ENCODE results near the gene ALKBH4.
A peak's percentile ranks its signal among the peaks of the same experiment; 100 is the strongest.
"Not testable (repeated sequence)": the region's sequence is repeated elsewhere in the genome, so short reads cannot be mapped to it uniquely, and the experiment has no call there.

Gene ALKBH4, protein sequence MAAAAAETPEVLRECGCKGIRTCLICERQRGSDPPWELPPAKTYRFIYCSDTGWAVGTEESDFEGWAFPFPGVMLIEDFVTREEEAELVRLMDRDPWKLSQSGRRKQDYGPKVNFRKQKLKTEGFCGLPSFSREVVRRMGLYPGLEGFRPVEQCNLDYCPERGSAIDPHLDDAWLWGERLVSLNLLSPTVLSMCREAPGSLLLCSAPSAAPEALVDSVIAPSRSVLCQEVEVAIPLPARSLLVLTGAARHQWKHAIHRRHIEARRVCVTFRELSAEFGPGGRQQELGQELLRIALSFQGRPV

GRCh38 chr7:102464577-102465280 is at the start of gene ALKBH4, which contains the start of gene LRWD1:
Gene ALKBH4, minus strand, starts transcription at chr7:102464863. Its CDS starts 27 bp downstream, at chr7:102464836.
Gene LRWD1, plus strand, starts transcription at chr7:102464984. Its CDS starts 97 bp downstream, at chr7:102465081.
- no peak for TF ChIP-seq CTCF (IDR thresholded peaks at IDR 0.05; ENCODE audit: extremely low read depth, missing control alignments)
- DNase-seq (ENCODE audit: low spot score) = peak; percentile 100

DNA sequence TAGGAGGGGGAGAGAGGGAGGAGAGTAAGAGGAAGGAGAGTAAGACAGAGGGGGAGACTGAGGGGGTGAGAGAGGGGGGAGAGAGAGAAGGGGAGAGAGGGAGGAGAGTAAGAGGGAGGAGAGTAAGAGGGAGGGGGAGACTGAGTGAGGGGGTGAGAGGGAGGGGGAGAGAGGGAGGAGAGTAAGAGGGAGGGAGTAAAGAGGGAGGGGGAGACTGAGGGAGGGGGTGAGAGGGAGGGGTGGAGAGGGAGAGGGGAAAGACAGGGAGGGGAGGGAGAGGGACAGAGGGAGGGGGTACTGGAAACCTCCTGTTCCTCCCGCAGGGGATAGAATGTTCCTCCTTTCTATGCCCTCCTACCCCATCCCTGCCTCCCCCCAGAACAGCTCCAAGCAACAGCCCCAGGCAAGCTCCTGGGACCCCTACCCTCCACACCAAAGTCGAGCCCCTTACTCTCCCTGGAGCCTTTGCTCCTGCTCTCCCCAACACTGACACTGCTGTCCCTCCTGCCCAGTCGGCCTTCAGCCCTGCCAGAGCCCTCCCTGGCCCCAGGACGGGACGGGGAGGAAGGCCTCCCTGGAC is 48.1 kb upstream of the ALKBH4 start:
- not testable (repeated sequence) for DNase-seq (ENCODE audit: low spot score)

GRCh38 chr7:102511860-102512522 is 47.3 kb upstream of the ALKBH4 start:
- DNase-seq (ENCODE audit: low spot score) = not testable (repeated sequence)

- DNase-seq (ENCODE audit: low spot score) = not testable (repeated sequence)
Measured at GRCh38 chr7:102510575-102510974, 45.9 kb upstream of the ALKBH4 start.

GRCh38 chr7:102507410-102508088 is 42.9 kb upstream of the ALKBH4 start:
- DNase-seq (ENCODE audit: low spot score) = not testable (repeated sequence)

- not testable (repeated sequence) for DNase-seq (ENCODE audit: low spot score)
Measured at GRCh38 chr7:102505298-102506185, 40.9 kb upstream of the ALKBH4 start.

DNA sequence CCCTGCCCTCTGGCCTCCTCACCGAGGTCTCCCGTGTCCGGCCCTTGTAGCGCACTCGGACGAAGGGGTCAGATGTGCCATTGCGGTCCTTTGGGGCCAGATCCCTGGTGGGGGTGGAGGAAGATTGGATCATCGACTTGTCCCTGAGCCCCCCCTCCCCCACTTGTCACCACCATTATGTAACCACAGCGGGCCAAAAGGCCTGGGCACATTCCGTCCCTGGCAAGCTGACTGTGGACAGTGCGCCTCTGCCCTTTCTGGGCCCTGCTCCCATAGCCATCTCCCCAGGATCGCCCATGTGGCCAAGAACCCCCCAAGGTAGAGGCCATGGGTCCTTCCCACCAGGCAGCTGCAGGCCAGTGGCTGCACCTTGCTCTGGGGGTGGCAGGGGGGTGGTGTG is 38.5 kb upstream of the ALKBH4 start:
- not testable (repeated sequence) for DNase-seq (ENCODE audit: low spot score)

DNA sequence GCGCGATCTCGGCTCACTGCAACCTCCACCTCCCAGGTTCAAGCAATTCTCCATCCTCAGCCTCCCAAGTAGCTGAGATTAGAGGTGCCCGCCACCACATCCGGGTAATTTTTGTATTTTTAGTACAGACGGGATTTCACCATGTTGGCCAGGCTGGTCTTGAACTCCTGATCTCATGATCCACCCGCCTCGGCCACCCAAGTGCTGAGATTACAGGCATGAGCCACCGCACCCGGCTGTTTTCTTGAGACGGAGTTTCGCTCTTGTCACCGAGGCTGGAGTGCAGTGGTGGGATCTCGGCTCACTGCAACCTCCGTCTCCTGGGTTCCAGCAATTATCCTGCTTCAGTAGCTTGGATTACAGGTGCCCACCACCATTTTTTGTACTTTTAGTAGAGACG is 33.7 kb upstream of the ALKBH4 start:
- DNase-seq (ENCODE audit: low spot score) = not testable (repeated sequence)

DNA sequence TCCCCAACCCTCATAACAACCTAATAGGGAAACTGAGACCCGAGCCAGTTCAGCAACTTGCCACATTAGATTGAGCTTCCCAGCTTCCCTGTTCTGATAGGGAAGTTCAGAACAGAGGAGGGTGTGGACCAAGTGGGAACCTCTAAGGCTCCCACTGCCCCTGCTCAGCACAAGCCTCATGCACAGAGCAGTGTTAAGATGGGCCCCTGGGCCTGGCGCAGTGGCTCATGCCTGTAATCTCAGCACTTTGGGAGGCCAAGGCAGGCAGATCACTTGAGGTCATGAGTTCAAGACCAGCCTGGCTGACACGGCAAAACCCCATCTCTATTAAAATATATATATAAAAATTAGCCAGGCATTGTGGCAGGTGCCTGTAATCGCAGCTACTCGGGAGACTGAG is 32.6 kb upstream of the ALKBH4 start:
- not testable (repeated sequence) for DNase-seq (ENCODE audit: low spot score)

- not testable (repeated sequence) for DNase-seq (ENCODE audit: low spot score)
Measured at GRCh38 chr7:102496861-102497260, 32.2 kb upstream of the ALKBH4 start.

DNA sequence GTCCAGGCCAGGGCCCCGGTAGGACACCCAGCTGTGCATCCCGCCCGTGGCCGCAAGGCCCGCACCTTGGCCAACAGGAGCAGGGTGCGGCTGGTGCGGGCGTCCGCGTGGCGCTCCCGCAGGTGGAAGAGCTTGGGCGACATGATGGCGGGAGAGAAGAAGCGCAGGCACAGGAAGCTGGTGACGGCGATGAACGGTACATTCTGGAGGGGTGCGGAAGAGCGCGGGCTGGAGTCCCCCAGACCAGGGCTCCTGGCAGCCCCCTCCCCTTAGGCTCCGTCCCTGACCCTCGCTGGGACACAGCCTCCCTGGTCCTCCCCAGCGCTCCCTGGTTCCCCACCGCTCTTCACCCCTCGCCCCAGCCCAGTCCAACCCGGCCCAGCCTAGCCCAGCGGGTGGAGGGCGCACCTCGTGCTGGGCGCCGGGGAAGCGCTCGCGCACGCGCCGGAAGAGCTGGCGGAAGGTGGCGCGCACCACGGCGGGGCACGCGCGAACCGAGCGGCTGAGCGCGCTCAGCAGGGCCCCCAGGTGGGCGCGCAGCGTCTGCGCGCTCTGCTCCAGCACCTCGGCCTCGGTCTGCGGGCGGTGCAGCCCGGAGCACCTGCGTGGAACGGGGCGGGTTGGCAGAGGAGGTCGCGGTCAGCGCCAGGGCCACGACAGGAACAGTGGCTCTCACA is 29.9 kb upstream of the ALKBH4 start:
- DNase-seq (ENCODE audit: low spot score) = not testable (repeated sequence)

GRCh38 chr7:102494026-102494425 is 29.4 kb upstream of the ALKBH4 start:
- DNase-seq (ENCODE audit: low spot score) = not testable (repeated sequence)

DNA sequence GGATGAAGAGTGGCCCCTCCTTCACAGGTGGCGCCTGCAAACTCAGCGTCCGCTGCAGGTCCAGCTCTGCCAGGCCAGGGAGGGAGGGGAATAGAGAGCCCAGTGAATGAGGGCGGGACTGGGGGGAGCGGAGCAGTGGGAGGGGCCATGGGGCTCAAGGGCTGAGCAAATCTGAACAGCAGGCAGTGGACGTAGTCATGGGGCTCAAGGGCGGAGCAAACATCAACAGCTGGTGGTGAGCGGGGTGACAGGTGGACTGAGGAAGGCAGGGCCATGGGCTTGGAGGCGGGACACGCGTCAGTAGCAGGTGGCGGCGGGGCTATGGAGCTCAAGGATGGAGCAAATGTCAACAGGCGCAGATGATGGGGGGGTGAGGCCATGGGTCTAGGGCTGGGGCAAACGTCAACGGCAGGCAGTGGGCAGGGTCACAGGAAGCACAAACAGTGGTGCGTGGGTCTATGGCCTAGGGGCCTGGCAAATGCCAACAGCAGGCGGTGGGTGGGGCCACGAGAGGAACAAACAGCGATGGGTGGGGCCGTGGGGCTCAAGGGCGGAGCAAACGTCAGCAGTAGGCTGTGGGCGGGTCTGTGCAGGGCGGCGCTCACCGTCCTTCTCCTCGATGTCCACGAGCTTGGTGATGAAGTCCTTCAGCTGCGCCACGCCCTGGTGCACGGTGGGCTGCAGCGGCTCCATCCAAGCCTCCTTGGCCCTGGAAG is 28.7 kb upstream of the ALKBH4 start:
- DNase-seq (ENCODE audit: low spot score) = not testable (repeated sequence)

GRCh38 chr7:102490529-102491075 is 25.9 kb upstream of the ALKBH4 start:
- DNase-seq (ENCODE audit: low spot score) = not testable (repeated sequence)

DNA sequence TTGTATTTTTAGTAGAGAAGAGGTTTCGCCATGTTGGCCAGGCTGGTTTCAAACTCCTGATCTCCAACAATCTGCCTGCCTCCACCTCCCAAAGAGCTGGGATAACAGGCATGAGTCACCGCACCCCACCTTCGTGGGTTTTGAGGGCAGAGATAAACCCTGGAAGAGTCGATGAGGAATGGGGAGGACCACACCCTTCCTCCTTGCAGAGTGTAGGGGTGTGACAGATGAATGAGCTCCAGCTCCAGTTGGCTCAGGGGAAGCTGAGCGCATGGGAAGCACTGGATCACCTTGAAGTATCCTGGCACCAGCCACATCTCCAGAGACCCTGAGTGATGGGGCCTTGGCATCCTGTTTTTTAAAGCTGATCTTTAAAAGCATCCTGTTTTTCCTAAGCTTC is 19.7 kb upstream of the ALKBH4 start:
- not testable (repeated sequence) for DNase-seq (ENCODE audit: low spot score)

GRCh38 chr7:102481962-102482361 is 17.3 kb upstream of the ALKBH4 start:
- not testable (repeated sequence) for DNase-seq (ENCODE audit: low spot score)

GRCh38 chr7:102479982-102480637 is 15.4 kb upstream of the ALKBH4 start:
- DNase-seq (ENCODE audit: low spot score) = not testable (repeated sequence)
